ENCODE measurements around the gene GOLGA6L9.
A peak's percentile ranks its signal among the peaks of the same experiment; 100 is the strongest.
"Not testable (repeated sequence)": the region's sequence is repeated elsewhere in the genome, so short reads cannot be mapped to it uniquely, and the experiment has no call there.

Gene GOLGA6L9

GRCh38 chr15:82472269-82472982, 42.8 kb downstream of the GOLGA6L9 start:
- not testable (repeated sequence) for H2BK120ac ChIP-seq (ENCODE audit: low read depth, low read length); H3K9me3 ChIP-seq (replicated peaks in 1 of 2; ENCODE audit: control insufficient read depth in 2 of 2, insufficient read depth in 1 of 2, low read depth in 1 of 2, low read length in 2 of 2); H3K4ac ChIP-seq (ENCODE audit: low read length); H2AFZ ChIP-seq (ENCODE audit: low read length); H3K23ac ChIP-seq (ENCODE audit: low read depth, low read length, poor library complexity); H3K14ac ChIP-seq (ENCODE audit: low read length); H2BK15ac ChIP-seq (ENCODE audit: low read length); H3K4me3 ChIP-seq (ENCODE audit: low read length in 2 of 2); H3K4me1 ChIP-seq (ENCODE audit: control insufficient read depth in 2 of 2, insufficient read depth in 1 of 2, low read depth in 1 of 2, low read length in 2 of 2); H3K9ac ChIP-seq (ENCODE audit: low read depth, low read length, poor library complexity); H2AK5ac ChIP-seq (ENCODE audit: low read depth, low read length); H2BK5ac ChIP-seq (ENCODE audit: low read length); H2BK12ac ChIP-seq (ENCODE audit: low read length); H3K27ac ChIP-seq (replicated peaks; ENCODE audit: low read length); H3K79me1 ChIP-seq (ENCODE audit: low read depth, low read length); DNase-seq (ENCODE audit: low spot score); H3K4me2 ChIP-seq (ENCODE audit: insufficient read depth, low read length, poor library complexity, severe bottlenecking); H3K27me3 ChIP-seq (ENCODE audit: control insufficient read depth in 3 of 3, insufficient read depth in 3 of 3, low read depth in 1 of 3, low read length in 3 of 3); H4K8ac ChIP-seq (ENCODE audit: low read depth, low read length); H3K36me3 ChIP-seq (replicated peaks in 1 of 2; ENCODE audit: control insufficient read depth in 2 of 2, insufficient read depth in 2 of 2, low read length in 2 of 2); H4K91ac ChIP-seq (ENCODE audit: low read depth, low read length, poor library complexity)
- H3K18ac ChIP-seq (ENCODE audit: low read length) = peak overlapping the region; percentile 38
- no CpG with 5 or more reads among the region's 32 CpGs for WGBS, 2 donors (ENCODE audit: extremely low coverage in 2 of 2, insufficient read length in 2 of 2, insufficient replicate concordance in 1 of 2)

GRCh38 chr15:82474596-82475325, 45.1 kb downstream of the GOLGA6L9 start:
- not testable (repeated sequence) for H4K91ac ChIP-seq (ENCODE audit: low read depth, low read length, poor library complexity); H3K27ac ChIP-seq (replicated peaks; ENCODE audit: low read length); H2AFZ ChIP-seq (ENCODE audit: low read length); H3K9ac ChIP-seq (ENCODE audit: low read depth, low read length, poor library complexity); H3K4ac ChIP-seq (ENCODE audit: low read length); H3K23ac ChIP-seq (ENCODE audit: low read depth, low read length, poor library complexity); H2BK15ac ChIP-seq (ENCODE audit: low read length); H3K4me3 ChIP-seq (ENCODE audit: low read length in 2 of 2); H2BK120ac ChIP-seq (ENCODE audit: low read depth, low read length); H2BK12ac ChIP-seq (ENCODE audit: low read length); H3K36me3 ChIP-seq (replicated peaks in 1 of 2; ENCODE audit: control insufficient read depth in 2 of 2, insufficient read depth in 2 of 2, low read length in 2 of 2); H2AK5ac ChIP-seq (ENCODE audit: low read depth, low read length); H3K18ac ChIP-seq (ENCODE audit: low read length); H3K9me3 ChIP-seq (replicated peaks in 1 of 2; ENCODE audit: control insufficient read depth in 2 of 2, insufficient read depth in 1 of 2, low read depth in 1 of 2, low read length in 2 of 2); H3K4me2 ChIP-seq (ENCODE audit: insufficient read depth, low read length, poor library complexity, severe bottlenecking); H3K79me1 ChIP-seq (ENCODE audit: low read depth, low read length); H4K8ac ChIP-seq (ENCODE audit: low read depth, low read length); H3K4me1 ChIP-seq (ENCODE audit: control insufficient read depth in 2 of 2, insufficient read depth in 1 of 2, low read depth in 1 of 2, low read length in 2 of 2); H2BK5ac ChIP-seq (ENCODE audit: low read length); H3K27me3 ChIP-seq (ENCODE audit: control insufficient read depth in 3 of 3, insufficient read depth in 3 of 3, low read depth in 1 of 3, low read length in 3 of 3); H3K14ac ChIP-seq (ENCODE audit: low read length); DNase-seq (ENCODE audit: low spot score)
- WGBS, 2 donors (ENCODE audit: extremely low coverage in 2 of 2, insufficient read length in 2 of 2, insufficient replicate concordance in 1 of 2) = no CpG with 5 or more reads among the region's 22 CpGs

- H3K14ac ChIP-seq (ENCODE audit: low read length); H3K4me1 ChIP-seq (ENCODE audit: control insufficient read depth in 2 of 2, insufficient read depth in 1 of 2, low read depth in 1 of 2, low read length in 2 of 2); H3K36me3 ChIP-seq (replicated peaks in 1 of 2; ENCODE audit: control insufficient read depth in 2 of 2, insufficient read depth in 2 of 2, low read length in 2 of 2); H3K4me2 ChIP-seq (ENCODE audit: insufficient read depth, low read length, poor library complexity, severe bottlenecking); H3K27me3 ChIP-seq (ENCODE audit: control insufficient read depth in 3 of 3, insufficient read depth in 3 of 3, low read depth in 1 of 3, low read length in 3 of 3); H3K4me3 ChIP-seq (ENCODE audit: low read length in 2 of 2); H3K9me3 ChIP-seq (replicated peaks in 1 of 2; ENCODE audit: control insufficient read depth in 2 of 2, insufficient read depth in 1 of 2, low read depth in 1 of 2, low read length in 2 of 2); H2BK15ac ChIP-seq (ENCODE audit: low read length); DNase-seq (ENCODE audit: low spot score); H3K18ac ChIP-seq (ENCODE audit: low read length); H2AK5ac ChIP-seq (ENCODE audit: low read depth, low read length); H4K8ac ChIP-seq (ENCODE audit: low read depth, low read length); H2AFZ ChIP-seq (ENCODE audit: low read length); H3K23ac ChIP-seq (ENCODE audit: low read depth, low read length, poor library complexity); H2BK120ac ChIP-seq (ENCODE audit: low read depth, low read length); H2BK5ac ChIP-seq (ENCODE audit: low read length); H2BK12ac ChIP-seq (ENCODE audit: low read length); H3K4ac ChIP-seq (ENCODE audit: low read length); H3K27ac ChIP-seq (replicated peaks; ENCODE audit: low read length); H4K91ac ChIP-seq (ENCODE audit: low read depth, low read length, poor library complexity); H3K79me1 ChIP-seq (ENCODE audit: low read depth, low read length); H3K9ac ChIP-seq (ENCODE audit: low read depth, low read length, poor library complexity): not testable (repeated sequence)
- WGBS, 2 donors (ENCODE audit: extremely low coverage in 2 of 2, insufficient read length in 2 of 2, insufficient replicate concordance in 1 of 2) = no CpG with 5 or more reads among the region's 11 CpGs
These were observed 45.8 kb downstream of the GOLGA6L9 start for GRCh38 chr15:82475345-82475967.

GRCh38 chr15:82476697-82477342, 47.2 kb downstream of the GOLGA6L9 start:
- Histone ChIP-seq H3K23ac (ENCODE audit: low read depth, low read length, poor library complexity) (peak overlapping the region; percentile 89), H3K18ac (ENCODE audit: low read length) (peak overlapping the region; percentile 64), H3K14ac (ENCODE audit: low read length) (peak overlapping the region; percentile 89), H4K8ac (ENCODE audit: low read depth, low read length) (peak overlapping the region; percentile 82)
- not testable (repeated sequence) for H3K27me3 ChIP-seq (ENCODE audit: control insufficient read depth in 3 of 3, insufficient read depth in 3 of 3, low read depth in 1 of 3, low read length in 3 of 3); H2BK12ac ChIP-seq (ENCODE audit: low read length); H3K9ac ChIP-seq (ENCODE audit: low read depth, low read length, poor library complexity); H3K4me1 ChIP-seq (ENCODE audit: control insufficient read depth in 2 of 2, insufficient read depth in 1 of 2, low read depth in 1 of 2, low read length in 2 of 2); DNase-seq (ENCODE audit: low spot score); H2AFZ ChIP-seq (ENCODE audit: low read length); H4K91ac ChIP-seq (ENCODE audit: low read depth, low read length, poor library complexity); H2BK120ac ChIP-seq (ENCODE audit: low read depth, low read length); H2BK15ac ChIP-seq (ENCODE audit: low read length); H3K9me3 ChIP-seq (replicated peaks in 1 of 2; ENCODE audit: control insufficient read depth in 2 of 2, insufficient read depth in 1 of 2, low read depth in 1 of 2, low read length in 2 of 2); H3K4me2 ChIP-seq (ENCODE audit: insufficient read depth, low read length, poor library complexity, severe bottlenecking); H2AK5ac ChIP-seq (ENCODE audit: low read depth, low read length); H3K27ac ChIP-seq (replicated peaks; ENCODE audit: low read length); H2BK5ac ChIP-seq (ENCODE audit: low read length); H3K79me1 ChIP-seq (ENCODE audit: low read depth, low read length); H3K36me3 ChIP-seq (replicated peaks in 1 of 2; ENCODE audit: control insufficient read depth in 2 of 2, insufficient read depth in 2 of 2, low read length in 2 of 2); H3K4me3 ChIP-seq (ENCODE audit: low read length in 2 of 2); H3K4ac ChIP-seq (ENCODE audit: low read length)
- no CpG with 5 or more reads among the region's 14 CpGs for WGBS, 2 donors (ENCODE audit: extremely low coverage in 2 of 2, insufficient read length in 2 of 2, insufficient replicate concordance in 1 of 2)

All from neuronal stem cell (in vitro differentiated cells).